Measurements from ENCODE around the gene RREB1. TPM values are rescaled to one million over a fixed set of nuclear protein-coding genes. Genes with fewer than 3 reads are reported as not detected.

Gene RREB1
- total RNA-seq, 1 donor from 2014 or later: 67.7 TPM

- Mint-ChIP-seq H3K4me1 (peaks cover 53% of the 10 kb centered on the region), H3K27me3 (no peaks in the 10 kb centered on the region), H3K36me3 (ENCODE audit: low read depth) (peaks cover 40% of the 10 kb centered on the region), H3K27ac (no peak overlapping the region), H3K9me3 (no peaks in the 10 kb centered on the region), H3K4me3 (no peak overlapping the region)
- intact Hi-C loops (cut with micrococcal nuclease): no loop called here
- DNase-seq (no peak), ATAC-seq (ENCODE audit: low read depth) (no peak)
- CTCF ChIA-PET: no interaction called here
- no peak for TF ChIP-seq CTCF (IDR thresholded peaks at IDR 0.05)
- POLR2A ChIA-PET: interaction anchor here (0.7 kb wide), 1 partner anchor 48 kb away, joined by 3 read pairs; no protein-coding TSS in a partner anchor
These were observed 14.0 kb downstream of the RREB1 start for GRCh38 chr6:7121700-7122241.

GRCh38 chr6:7122684-7123083 lies 14.9 kb downstream of the RREB1 start:
- no peaks in the 10 kb centered on the region for H3K27me3 Mint-ChIP-seq
- ATAC-seq (ENCODE audit: low read depth): no peak
- no peak for TF ChIP-seq CTCF (IDR thresholded peaks at IDR 0.05)
- ChIA-PET POLR2A (no interaction called here), CTCF (no interaction called here)
- intact Hi-C loops (cut with micrococcal nuclease): no loop called here
- peaks cover 58% of the 10 kb centered on the region for H3K4me1 Mint-ChIP-seq
- DNase-seq: no peak
- H3K36me3 Mint-ChIP-seq (ENCODE audit: low read depth): peaks cover 47% of the 10 kb centered on the region
- no peaks in the 10 kb centered on the region for H3K9me3 Mint-ChIP-seq
- H3K4me3 Mint-ChIP-seq: no peak overlapping the region
- H3K27ac Mint-ChIP-seq: no peak overlapping the region

- no peaks in the 10 kb centered on the region for H3K27me3 Mint-ChIP-seq
- no peak for TF ChIP-seq CTCF (IDR thresholded peaks at IDR 0.05)
- peaks cover 67% of the 10 kb centered on the region for H3K4me1 Mint-ChIP-seq
- intact Hi-C loops (cut with micrococcal nuclease): no loop called here
- ChIA-PET POLR2A (no interaction called here), CTCF (no interaction called here)
- ATAC-seq (ENCODE audit: low read depth): no peak
- no peak for DNase-seq
- H3K36me3 Mint-ChIP-seq (ENCODE audit: low read depth): peaks cover 56% of the 10 kb centered on the region
- H3K4me3 Mint-ChIP-seq: no peak overlapping the region
- H3K27ac Mint-ChIP-seq: no peak overlapping the region
- no peaks in the 10 kb centered on the region for H3K9me3 Mint-ChIP-seq
These were observed 16.4 kb downstream of the RREB1 start for GRCh38 chr6:7124114-7124513.

- no peaks in the 10 kb centered on the region for H3K9me3 Mint-ChIP-seq
- no peaks in the 10 kb centered on the region for H3K27me3 Mint-ChIP-seq
- no peak for TF ChIP-seq CTCF (IDR thresholded peaks at IDR 0.05)
- no peak overlapping the region for H3K4me3 Mint-ChIP-seq
- CTCF ChIA-PET: no interaction called here
- intact Hi-C loops (cut with micrococcal nuclease): no loop called here
- peak overlapping the region; percentile 15 for H3K27ac Mint-ChIP-seq
- peaks cover 68% of the 10 kb centered on the region for H3K4me1 Mint-ChIP-seq
- DNase-seq (no peak), ATAC-seq (ENCODE audit: low read depth) (no peak)
- POLR2A ChIA-PET: no interaction called here
- peaks cover 54% of the 10 kb centered on the region for H3K36me3 Mint-ChIP-seq (ENCODE audit: low read depth)
These were observed 16.9 kb downstream of the RREB1 start for GRCh38 chr6:7124636-7125035.

GRCh38 chr6:7125290-7125689 lies 17.5 kb downstream of the RREB1 start:
- H3K9me3 Mint-ChIP-seq: no peaks in the 10 kb centered on the region
- ATAC-seq (ENCODE audit: low read depth): no peak
- H3K27ac Mint-ChIP-seq: peak overlapping the region; percentile 15
- ChIA-PET POLR2A (interaction anchor here (1.6 kb wide), 1 partner anchor 10 kb away, joined by 4 read pairs; no protein-coding TSS in a partner anchor), CTCF (no interaction called here)
- TF ChIP-seq CTCF (IDR thresholded peaks at IDR 0.05): no peak
- no peaks in the 10 kb centered on the region for H3K27me3 Mint-ChIP-seq
- intact Hi-C loops (cut with micrococcal nuclease): no loop called here
- peaks cover 51% of the 10 kb centered on the region for H3K36me3 Mint-ChIP-seq (ENCODE audit: low read depth)
- no peak overlapping the region for H3K4me3 Mint-ChIP-seq
- DNase-seq: no peak
- H3K4me1 Mint-ChIP-seq: peaks cover 70% of the 10 kb centered on the region
